GM18951 (cell line): Measurements from ENCODE around the gene AOX1.
"Not testable (repeated sequence)": the region's sequence is repeated elsewhere in the genome, so short reads cannot be mapped to it uniquely, and the experiment has no call there.

Source experiments
- POLR2A ChIP-seq: IDR thresholded peaks from 4 replicates; pipeline ENCODE4 v1.6.1; 2011; ENCODE audit warnings: mild to moderate bottlenecking; ENCODE audit not compliant: insufficient read length, insufficient read depth; ENCODE audit errors: extremely low read depth
- in situ Hi-C: fragments of 300-500 bp; cut with MboI; formaldehyde crosslinking; loops from one replicate; pipeline ENCODE4 v1.12.0; 2022; ENCODE audit warnings: low sequenced_read_pairs, mixed read lengths, inconsistent platforms; ENCODE audit not compliant: unreplicated experiment

The AOX1 gene

DNA sequence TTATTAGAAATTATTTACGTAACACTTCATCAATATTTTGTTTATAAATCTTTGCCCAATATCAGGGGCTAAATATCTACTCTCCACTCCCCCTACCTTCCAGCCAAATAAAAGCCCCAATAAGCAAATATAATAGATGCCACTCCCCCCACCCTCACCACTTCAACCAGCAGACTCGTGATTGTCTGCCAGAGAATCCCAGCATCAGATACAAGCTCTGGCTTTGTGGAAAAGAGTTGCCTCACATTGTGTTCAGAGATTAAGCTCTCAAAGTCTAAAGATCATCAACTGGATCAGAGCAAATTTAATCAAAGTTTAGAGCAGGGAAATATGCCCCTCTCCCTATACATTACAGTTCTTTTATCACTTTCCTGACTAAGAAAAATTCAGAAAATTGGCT is 39.5 kb downstream of the AOX1 start:
- in situ Hi-C loops = no loop called here
- TF ChIP-seq POLR2A = no peak

DNA sequence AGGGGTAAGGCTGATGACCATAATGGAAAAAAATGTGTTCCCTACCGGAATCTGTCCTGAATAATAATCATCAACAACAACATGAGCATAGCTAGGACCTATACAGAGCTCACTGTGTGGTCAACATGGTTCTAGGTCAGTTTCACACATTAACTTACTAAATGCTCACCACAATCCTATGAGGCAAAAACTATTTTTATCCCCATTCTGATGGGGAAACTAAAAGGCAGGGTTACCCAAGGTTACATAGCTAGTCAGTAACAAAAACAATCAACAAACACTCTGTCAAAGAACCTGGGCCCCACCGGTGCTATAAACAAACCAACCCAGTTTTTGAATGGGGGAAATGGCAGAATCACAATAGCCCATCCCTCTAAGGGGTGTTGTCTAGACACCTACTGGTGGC is 40.1 kb downstream of the AOX1 start:
- no peak for TF ChIP-seq POLR2A
- in situ Hi-C loops = no loop called here

DNA sequence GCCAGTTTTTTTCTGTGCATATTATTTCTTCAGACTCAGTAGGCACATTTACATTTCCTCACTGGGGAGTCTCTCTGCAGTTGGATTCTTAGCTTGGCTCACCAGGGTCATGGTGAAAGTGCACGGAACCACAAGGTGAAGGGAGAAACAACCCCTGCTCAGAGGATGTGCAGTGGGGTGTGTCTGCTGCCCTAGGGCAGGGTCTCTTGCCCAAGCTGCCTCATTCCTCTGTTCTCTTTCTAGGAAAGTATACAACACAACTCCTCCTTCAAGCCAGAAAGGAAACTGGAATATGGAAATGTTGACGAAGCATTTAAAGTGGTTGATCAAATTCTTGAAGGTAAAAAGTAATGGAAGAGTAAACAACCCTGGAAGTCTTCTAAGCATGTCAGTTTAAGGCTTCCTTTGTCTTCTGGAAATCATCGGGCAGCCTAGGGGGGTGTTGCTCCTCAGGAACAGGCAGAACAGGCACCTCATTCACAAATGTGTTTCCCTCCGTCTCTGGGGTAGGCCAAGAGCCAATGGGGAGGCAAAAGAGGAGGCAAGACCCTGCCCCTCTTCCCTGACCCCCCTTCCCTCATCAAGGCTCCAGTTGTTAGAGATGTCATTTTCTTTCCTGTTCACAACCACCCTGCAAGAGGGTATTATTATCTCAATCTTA is 41.4 kb downstream of the AOX1 start:
- TF ChIP-seq POLR2A = no peak
- in situ Hi-C loops = no loop called here

DNA sequence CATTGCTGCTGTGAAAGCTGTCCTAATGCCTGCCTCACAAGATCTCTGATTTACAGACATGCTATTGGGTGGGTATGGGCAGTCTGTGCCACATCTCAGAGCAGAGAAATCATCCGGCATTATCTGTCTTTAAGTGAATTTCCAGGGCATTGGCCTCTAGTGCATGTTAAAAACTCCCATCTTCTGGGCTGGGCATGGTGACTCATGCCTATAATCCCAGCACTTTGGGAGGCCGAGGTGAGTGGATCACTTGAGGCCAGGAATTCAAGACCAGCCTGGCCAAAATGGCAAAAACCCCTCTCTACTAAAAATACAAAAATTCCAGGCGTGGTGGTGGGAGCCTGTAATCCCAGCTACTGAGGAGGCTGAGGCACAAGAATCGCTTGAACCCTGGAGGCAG is 42.6 kb downstream of the AOX1 start:
- in situ Hi-C loops = not testable (repeated sequence)

DNA sequence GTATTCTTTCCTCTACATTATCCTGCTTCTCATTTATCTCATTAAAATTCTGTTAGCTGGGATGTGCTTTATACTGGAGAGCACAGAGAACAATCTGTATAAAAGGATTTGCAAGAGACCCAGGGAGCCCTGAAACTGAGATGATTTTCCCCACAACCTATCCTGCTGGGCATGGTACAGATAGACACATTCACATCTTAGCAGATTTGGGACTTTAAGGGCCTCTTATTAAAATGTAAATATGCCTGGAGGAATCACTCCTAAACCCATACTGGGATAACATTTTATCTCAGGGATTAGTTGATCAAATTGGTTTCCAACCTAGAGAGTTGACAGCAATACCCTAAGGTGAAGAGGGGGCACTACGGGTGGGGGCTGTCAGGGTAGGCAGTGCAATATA is 45.5 kb downstream of the AOX1 start:
- no peak for TF ChIP-seq POLR2A
- in situ Hi-C loops = no loop called here

DNA sequence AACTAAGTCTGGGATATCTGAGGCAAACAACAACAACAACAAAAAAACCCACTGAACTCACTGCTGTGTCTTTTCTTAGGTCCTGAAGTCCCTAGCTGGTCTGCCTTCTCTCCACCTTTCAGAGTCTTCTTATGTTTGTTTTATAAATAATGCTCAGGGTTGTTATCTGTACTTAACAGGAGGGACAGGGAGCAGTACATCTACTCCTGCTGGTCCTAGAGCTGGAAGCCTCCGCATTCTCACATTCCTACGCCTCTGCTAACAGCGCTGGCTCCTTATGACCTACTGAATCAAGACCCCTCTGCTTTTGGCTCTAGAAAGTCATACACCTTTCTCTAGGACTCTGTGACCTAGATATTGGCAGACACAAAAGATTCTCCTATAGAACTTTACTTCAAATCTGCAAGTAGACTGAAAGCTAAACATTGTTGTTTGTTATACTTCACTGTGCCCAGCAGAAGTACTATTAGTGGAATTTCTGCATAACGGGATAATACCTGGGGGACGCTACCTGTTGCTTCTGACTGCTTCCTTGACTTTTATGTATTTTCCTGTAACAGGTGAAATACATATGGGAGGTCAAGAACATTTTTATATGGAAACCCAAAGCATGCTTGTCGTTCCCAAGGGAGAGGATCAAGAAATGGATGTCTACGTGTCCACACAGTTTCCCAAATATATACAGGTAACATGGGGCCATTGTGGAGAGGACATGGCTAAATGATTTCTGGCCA is 48.6 kb downstream of the AOX1 start:
- in situ Hi-C loops = no loop called here
- no peak for TF ChIP-seq POLR2A

DNA sequence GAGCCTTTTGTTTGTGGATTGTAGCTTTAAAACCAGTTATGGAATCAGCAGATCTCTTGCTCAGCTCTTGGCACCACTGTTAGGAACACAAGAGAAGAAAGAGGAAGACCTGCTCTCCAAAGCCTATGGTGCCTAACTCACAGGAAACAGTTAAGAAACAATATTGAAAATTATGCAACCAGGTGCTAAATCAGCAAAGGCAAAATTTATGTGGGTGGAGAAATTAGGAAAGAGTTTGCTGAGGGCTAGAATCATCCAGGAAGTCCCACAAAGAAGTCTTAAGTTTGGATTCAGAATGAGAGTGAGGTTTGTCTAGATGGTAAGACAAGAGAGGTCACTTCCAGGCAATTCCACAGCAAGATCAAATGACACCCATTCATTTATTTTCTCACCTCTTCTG is 49.4 kb downstream of the AOX1 start:
- no peak for TF ChIP-seq POLR2A
- in situ Hi-C loops = no loop called here

DNA sequence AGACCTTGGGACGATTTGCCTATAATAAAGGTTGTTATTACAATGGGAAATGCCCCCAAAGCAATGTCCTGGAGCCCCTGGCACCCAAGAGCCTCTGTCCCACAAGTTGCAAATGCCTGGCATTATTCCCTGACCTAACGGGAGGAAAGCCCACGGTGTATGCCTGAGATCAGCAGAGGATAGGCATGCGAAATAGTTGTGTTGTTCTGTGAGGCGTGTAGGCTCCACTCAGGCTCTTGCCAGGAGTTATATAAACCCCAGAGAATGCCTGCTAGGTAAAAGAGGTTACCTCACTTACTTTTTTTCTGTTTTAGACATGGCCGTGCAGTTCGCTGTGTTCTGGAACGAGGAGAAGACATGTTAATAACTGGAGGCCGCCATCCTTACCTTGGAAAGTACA is 52.1 kb downstream of the AOX1 start:
- TF ChIP-seq POLR2A = no peak

DNA sequence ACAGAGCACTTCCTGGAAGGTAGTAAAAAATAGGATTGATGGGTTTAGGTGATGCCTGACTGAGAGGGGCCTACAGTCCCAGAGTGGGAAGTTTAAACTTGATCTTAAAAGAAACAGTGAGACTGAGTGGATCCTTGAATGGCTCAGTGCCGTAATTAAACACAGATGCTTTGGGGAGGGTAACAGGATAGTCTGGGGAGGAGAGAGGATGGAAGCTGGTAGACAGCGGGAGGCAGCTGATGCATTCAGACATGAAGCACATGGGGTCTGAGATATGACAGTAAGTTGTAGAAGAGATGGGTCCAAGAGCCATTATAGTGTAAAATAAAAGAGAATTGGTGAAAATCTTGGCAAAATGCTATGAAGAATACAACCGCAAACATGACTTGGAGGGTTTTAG is 54.4 kb downstream of the AOX1 start:
- in situ Hi-C loops = no loop called here
- TF ChIP-seq POLR2A = no peak

More for the DNA sequence above, 52.1 kb downstream of the AOX1 start:
- in situ Hi-C loops = no loop called here

DNA sequence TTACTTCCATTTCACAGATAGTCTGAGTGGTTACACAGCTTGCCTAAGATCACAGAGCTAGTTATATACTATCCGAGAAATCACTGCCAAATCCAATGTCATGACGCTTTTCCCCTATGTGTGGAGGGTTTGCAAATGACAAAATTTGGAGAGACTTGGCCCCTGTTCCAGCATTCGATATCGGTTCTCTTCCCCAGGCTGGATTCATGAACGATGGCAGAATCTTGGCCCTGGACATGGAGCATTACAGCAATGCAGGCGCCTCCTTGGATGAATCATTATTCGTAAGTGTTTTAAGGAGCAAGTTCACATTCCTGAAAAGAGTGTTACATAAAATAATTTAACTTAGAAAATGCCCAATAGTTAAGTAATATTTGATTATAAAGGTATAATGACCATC is 55.1 kb downstream of the AOX1 start:
- in situ Hi-C loops = no loop called here
- TF ChIP-seq POLR2A = no peak

DNA sequence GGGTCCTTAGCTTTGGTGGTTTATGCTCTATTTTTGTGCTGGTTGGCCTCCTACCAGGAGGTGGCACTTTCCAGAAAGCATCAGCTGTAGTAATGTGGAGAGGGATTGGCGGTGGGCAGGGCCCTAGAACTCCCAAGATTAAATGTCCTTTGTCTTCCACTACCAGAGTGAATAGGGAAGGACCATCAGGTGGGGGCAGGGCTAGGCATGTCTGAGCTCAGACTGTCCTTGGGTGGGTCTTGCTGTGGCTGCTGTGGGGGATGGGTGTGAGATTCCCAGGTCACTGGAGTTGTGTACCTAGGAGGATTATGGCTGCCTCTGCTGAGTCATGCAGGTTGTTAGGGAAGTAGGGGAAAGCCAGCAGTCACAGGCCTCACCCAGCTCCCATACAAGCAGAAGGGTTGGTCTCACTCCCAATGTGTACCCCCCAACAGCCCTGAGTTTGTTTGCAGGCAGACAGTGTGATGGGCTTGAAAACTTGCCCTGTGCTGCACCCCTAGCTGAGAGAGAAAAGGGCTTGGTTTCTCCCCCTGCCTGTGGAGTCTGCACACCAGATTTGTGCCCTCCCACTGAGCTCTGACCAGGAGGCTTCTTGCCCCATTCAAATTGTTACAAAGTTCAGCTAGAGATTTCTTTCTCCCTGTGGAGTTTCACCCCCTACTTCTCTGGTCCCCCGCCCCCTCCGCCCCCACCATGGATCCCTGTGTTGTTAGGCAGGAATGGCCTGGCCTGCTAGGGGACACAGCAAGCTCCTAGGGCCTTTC is 62.9 kb downstream of the AOX1 start:
- in situ Hi-C loops = not testable (repeated sequence)

DNA sequence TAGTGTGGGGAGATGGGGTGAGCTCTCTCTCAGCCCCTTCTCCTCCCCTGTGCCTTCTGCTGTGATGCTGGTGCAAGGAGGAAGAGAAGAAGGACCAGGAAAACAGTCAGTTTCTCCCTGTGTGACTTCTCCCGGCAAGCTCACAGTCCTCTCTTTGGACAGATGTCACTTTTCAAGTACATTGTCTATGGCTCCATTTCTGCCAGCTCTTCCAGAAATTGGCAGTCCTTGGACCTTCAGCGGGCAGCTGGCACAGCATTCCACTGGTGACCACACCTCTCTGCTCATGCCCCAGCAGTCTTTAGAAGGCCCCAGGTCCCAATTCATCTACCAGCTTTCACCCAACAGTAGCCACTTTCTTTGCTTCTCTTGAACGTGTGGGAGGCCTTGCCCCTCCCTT is 63.9 kb downstream of the AOX1 start:
- in situ Hi-C loops = no loop called here
- TF ChIP-seq POLR2A = no peak

DNA sequence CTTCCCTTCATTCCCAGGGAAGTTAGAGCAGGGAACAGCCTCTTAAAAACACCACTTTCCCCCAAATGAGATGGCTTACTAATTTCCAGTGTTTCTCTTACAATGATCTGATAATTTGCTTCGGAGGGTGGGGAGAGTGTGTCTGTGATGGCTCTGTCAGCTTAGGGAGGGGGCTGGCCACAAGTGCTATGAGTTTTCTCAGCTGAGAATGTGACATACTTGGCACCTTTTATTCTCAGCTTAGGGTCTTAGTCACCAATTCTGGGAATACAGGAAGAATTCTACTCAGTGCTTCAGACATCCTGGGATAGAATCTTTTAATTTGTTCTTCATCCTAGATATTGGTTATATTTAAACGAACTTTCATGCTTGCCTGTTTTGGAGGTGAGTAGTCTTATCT is 64.4 kb downstream of the AOX1 start:
- in situ Hi-C loops = no loop called here
- no peak for TF ChIP-seq POLR2A

DNA sequence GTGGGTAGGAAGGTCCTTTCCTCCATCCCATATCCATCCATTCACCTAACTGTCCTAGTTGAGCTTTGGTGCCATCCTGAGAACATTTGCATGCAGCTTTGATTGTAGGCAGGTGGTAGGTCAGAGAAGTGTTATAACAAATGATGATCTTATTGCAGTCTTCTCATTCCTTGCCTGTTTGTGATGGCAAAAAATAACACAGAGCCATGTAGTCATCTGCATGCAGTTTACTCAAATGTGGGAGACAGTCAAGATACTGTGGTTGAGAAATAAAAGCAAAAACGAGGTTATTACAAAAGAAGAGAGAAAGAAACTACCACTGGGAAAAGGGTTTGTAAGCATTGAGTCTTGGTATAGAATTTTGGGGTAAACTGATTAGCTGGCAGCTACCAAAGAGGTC is 66.3 kb downstream of the AOX1 start:
- in situ Hi-C loops = no loop called here
- TF ChIP-seq POLR2A = no peak

DNA sequence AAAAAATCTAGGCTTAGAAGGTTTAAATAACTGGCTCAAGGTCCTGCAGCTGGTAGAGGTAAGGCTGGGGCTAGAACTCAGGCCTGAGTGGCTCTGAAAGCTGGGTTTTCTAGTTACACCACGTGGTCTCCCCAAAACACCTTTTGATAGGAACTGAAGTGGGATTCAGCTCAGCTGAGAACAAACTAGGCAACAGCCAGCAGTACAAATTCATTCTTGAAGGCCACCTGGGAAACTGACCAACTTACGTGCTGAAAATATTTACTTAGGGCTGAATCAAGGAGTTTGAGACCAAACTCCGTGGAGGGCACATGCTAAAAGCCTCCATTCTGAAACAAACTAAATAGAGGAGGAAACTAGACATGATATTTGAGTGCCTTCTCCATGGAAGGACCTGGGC is 67.2 kb downstream of the AOX1 start:
- TF ChIP-seq POLR2A = no peak
- in situ Hi-C loops = no loop called here
